ENCODE data around the gene FER1L5.
"Not testable (repeated sequence)": the region's sequence is repeated elsewhere in the genome, so short reads cannot be mapped to it uniquely, and the experiment has no call there.

FER1L5 gene

DNA sequence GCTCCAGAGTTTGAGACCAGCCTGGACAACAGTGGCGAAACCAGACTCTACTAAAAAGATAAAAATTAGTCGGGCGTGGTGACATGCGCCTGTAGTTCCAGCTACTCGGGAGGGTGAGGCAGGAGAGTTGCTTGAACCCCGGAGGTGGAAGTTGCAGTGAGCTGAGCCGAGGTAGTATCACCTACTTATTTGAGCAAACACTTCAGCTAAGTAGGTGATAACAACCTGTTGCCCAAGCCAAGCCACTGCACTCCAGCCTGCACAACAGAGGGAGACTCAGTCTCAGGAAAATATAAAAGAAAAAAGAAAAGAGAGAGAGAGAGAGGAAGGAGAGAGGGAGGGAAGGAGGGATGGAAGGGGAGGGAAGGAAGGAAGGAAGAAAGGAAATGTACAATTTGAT lies 21.3 kb downstream of the FER1L5 start:
- TF ChIP-seq, protein P1, sequence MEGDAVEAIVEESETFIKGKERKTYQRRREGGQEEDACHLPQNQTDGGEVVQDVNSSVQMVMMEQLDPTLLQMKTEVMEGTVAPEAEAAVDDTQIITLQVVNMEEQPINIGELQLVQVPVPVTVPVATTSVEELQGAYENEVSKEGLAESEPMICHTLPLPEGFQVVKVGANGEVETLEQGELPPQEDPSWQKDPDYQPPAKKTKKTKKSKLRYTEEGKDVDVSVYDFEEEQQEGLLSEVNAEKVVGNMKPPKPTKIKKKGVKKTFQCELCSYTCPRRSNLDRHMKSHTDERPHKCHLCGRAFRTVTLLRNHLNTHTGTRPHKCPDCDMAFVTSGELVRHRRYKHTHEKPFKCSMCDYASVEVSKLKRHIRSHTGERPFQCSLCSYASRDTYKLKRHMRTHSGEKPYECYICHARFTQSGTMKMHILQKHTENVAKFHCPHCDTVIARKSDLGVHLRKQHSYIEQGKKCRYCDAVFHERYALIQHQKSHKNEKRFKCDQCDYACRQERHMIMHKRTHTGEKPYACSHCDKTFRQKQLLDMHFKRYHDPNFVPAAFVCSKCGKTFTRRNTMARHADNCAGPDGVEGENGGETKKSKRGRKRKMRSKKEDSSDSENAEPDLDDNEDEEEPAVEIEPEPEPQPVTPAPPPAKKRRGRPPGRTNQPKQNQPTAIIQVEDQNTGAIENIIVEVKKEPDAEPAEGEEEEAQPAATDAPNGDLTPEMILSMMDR (IDR thresholded peaks at IDR 0.05; ENCODE audit: borderline replicate concordance, insufficient read depth, low read depth, low read length) = no peak
- H3K4me3 ChIP-seq (ENCODE audit: low read depth, low read length) = no peak overlapping the region

DNA sequence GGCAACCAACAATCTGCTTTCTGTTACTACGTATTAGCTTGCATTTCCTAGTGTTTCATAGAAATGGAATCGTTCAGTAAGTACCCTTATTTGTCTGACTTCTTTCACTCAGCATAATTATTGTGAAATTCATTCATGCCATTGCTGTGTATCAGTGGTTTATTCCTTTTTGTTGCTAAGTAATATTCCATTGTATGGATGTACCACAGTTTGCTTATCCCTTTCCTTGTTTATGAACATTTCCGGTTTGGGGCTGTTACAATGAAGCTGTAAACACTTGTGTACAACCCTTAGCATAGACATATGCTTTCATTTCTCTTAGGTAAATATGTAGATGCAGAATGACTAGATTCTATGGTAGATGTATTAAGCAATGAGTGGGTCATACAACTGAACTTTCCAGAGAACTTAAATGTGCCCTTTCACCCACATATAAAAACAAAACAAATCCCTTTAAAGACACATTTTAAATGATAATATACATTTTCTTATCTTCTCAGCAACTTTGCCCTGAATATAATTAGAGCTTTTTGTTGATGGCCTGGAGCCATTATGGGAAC lies 21.9 kb downstream of the FER1L5 start:
- TF ChIP-seq, protein P1 (IDR thresholded peaks at IDR 0.05; ENCODE audit: borderline replicate concordance, insufficient read depth, low read depth, low read length) = no peak
- no peak overlapping the region for H3K4me3 ChIP-seq (ENCODE audit: low read depth, low read length)

DNA sequence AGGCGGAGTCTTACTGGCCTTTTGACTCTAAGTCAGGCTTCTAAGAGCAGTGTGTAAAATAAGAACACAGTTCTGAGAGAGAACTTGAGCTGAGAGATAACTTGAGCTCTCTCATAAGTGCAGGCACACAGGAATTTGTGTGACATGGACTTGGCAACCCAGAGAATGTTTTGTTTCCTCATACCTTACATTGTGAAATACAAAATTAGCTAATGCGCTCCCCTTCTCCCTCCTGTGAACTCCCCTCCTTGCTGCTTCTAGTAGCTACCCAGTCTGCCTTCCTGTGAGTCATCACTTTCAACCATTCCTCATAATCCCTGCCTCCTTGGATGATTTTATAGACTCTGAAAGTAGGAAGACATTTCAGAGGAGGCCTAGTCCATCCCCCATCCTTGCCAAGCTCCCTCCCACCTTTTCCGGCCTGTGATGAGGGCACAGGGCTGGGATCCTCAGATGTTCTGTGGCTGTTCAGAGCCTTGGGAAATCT lies 22.6 kb downstream of the FER1L5 start:
- no peak overlapping the region for H3K4me3 ChIP-seq (ENCODE audit: low read depth, low read length)
- TF ChIP-seq, protein P1 (IDR thresholded peaks at IDR 0.05; ENCODE audit: borderline replicate concordance, insufficient read depth, low read depth, low read length) = no peak

DNA sequence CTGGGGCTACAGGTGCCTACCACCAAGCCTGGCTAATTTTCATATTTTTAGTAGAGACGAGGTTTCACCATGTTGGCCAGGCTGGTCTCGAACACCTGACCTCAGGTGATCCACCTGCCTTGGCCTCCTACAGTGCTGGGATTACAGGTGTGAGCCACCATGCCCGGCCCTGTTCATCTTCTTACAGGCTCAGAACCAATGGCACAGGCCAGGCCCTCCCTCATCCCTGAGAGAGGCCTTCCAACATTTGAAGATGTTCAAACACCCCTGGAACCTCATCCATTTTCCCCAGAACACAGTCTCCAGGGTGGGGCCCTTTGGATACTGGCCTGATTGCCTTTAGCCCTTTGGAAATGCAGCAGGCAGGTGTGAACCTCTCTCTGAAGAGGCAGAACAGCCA lies 23.2 kb downstream of the FER1L5 start:
- H3K4me3 ChIP-seq (ENCODE audit: low read depth, low read length) = not testable (repeated sequence)

DNA sequence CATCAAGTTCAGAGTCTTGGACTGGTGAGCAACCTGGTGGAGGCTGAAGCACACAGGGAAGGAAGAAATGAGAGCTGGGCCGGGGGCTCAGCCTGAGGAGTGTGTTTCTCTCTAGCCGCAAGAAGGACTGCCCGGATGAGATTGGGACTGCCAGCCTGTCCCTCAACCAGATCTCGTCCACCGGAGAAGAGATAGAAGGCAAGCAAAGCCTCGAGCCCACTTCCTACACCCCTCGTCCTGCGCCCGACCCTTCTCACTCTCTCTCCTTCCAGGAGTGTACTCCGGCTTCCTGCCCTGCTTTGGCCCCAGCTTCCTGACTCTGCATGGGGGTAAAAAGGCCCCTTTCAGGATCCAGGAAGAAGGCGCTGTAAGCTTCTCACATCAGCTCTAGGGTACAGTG lies 26.2 kb downstream of the FER1L5 start:
- H3K4me3 ChIP-seq (ENCODE audit: low read depth, low read length) = no peak overlapping the region
- TF ChIP-seq, protein P1 (IDR thresholded peaks at IDR 0.05; ENCODE audit: borderline replicate concordance, insufficient read depth, low read depth, low read length) = no peak

DNA sequence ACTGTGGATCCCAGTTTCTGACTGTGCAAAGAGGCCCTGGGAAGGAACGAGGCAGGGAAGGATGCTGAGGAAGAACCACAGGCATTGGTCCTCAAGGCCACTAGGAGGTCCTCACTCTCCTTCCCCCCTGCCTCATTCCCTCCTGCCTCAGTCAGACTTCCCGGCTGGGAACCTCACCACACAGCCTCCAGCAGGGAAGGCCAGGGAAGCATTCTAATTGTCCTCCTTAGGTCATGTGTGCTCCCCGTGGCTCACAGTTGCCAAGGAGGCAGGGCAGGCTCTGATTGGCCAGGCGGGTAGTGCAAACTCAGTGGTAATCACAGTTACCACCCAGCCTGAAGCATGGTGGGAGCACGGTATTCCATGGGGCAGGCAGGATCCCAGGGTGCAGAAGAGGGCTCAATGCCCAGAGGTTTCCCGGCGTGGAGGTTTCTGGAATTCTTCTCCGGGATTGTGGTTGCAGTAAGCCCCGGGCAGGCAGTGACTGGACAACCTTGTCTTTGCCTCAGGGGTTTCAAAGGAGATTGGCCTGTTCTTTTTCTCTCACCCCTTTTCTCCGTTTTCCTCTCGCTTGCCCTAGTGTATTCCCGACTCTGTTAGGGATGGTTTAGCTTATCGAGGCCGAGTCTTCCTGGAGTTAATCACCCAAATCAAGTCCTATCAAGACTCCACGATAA lies 27.1 kb downstream of the FER1L5 start:
- TF ChIP-seq, protein P1 (IDR thresholded peaks at IDR 0.05; ENCODE audit: borderline replicate concordance, insufficient read depth, low read depth, low read length) = no peak

DNA sequence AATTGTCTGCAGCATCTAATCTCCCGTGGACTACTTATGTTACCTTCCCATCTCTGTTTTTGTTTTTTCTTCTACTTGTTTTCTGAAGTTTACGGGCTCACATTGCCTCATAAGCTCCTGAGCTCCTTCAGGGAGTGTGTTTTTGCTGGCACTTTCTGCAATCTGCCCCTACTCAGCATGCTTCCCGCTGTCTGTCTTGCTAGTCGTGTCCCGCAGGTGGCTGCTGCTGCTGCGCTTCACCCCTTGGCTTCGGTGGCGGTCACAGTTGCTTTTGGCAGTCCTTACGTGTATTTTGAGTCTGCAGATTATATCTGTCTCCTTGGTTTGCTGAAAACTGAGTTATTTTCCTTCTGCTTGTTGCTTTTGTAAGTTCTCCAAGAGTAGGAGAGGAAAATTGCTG lies 37.3 kb downstream of the FER1L5 start:
- TF ChIP-seq, protein P1 (IDR thresholded peaks at IDR 0.05; ENCODE audit: borderline replicate concordance, insufficient read depth, low read depth, low read length) = no peak
- H3K4me3 ChIP-seq (ENCODE audit: low read depth, low read length) = no peak overlapping the region

More for the DNA sequence above, 27.1 kb downstream of the FER1L5 start:
- H3K4me3 ChIP-seq (ENCODE audit: low read depth, low read length) = no peak overlapping the region
